ENCODE results near the gene OSBPL10.
"Not testable (repeated sequence)": the region's sequence is repeated elsewhere in the genome, so short reads cannot be mapped to it uniquely, and the experiment has no call there.

Gene OSBPL10

GRCh38 chr3:31701286-31701685, 279.8 kb downstream of the OSBPL10 start:
- H3K27me3 ChIP-seq (ENCODE audit: control insufficient read depth in 5 of 5, insufficient read depth in 4 of 5, low read length in 5 of 5): no peaks in the 10 kb centered on the region
- H3K4me1 ChIP-seq (ENCODE audit: control insufficient read depth in 5 of 5, insufficient read depth in 5 of 5, low read length in 5 of 5): peaks cover 0 to 14% (median 6%) of the 10 kb centered on the region in 5 donors
- H3K9ac ChIP-seq (ENCODE audit: low read length in 5 of 5): no peak overlapping the region
- H3K9me3 ChIP-seq (ENCODE audit: control insufficient read depth in 5 of 5, low read length in 5 of 5): no peaks in the 10 kb centered on the region
- H3K27ac ChIP-seq (ENCODE audit: low read depth, low read length): no peak overlapping the region
- no peak overlapping the region for H3K4me3 ChIP-seq (ENCODE audit: low read depth in 1 of 5, low read length in 5 of 5)
- peaks cover 0 to 4% (median 0%) of the 10 kb centered on the region in 5 donors for H3K36me3 ChIP-seq (ENCODE audit: control insufficient read depth in 5 of 5, insufficient read depth in 5 of 5, low read length in 5 of 5)

DNA sequence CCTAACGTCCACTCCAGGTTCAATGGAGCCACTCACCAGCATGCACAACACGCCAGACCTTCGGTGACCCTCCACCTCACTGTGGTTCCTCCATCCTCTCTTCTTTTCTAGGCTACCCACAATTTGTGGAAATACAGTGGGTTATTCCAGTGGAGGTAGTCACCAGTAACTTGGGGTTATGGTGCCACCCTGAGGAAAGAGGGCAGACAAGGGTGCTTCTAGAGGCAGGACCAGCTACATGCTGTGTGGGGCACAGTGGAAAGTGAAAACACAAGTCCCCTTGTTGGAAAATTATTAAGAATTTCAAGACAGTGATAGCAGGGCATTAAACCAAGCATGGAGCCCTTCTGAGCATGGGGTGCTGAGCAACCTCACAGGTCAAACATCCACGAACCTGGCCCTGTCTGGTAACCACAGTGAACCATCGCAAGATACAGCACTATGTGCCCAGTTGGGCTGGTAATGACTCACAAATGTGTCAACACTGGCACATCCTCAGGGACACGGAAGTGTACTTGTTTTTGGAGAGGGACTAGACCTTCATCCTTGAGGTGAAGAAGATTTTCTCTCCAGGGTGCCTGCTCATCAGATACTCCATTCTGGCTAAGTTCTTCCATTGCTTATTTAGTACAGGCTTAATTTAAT, 281.6 kb downstream of the OSBPL10 start:
- no peaks in the 10 kb centered on the region for H3K27me3 ChIP-seq (ENCODE audit: control insufficient read depth in 5 of 5, insufficient read depth in 4 of 5, low read length in 5 of 5)
- no peak overlapping the region for H3K4me3 ChIP-seq (ENCODE audit: low read depth in 1 of 5, low read length in 5 of 5)
- H3K27ac ChIP-seq (ENCODE audit: low read depth, low read length): no peak overlapping the region
- no peaks in the 10 kb centered on the region for H3K9me3 ChIP-seq (ENCODE audit: control insufficient read depth in 5 of 5, low read length in 5 of 5)
- H3K9ac ChIP-seq (ENCODE audit: low read length in 5 of 5): no peak overlapping the region
- peaks cover 0 to 7% (median 0%) of the 10 kb centered on the region in 5 donors for H3K4me1 ChIP-seq (ENCODE audit: control insufficient read depth in 5 of 5, insufficient read depth in 5 of 5, low read length in 5 of 5)
- H3K36me3 ChIP-seq (ENCODE audit: control insufficient read depth in 5 of 5, insufficient read depth in 5 of 5, low read length in 5 of 5): peaks cover 0 to 4% (median 0%) of the 10 kb centered on the region in 5 donors

- no peaks in the 10 kb centered on the region for H3K9me3 ChIP-seq (ENCODE audit: control insufficient read depth in 5 of 5, low read length in 5 of 5)
- no peak overlapping the region for H3K9ac ChIP-seq (ENCODE audit: low read length in 5 of 5)
- peaks cover 0 to 4% (median 0%) of the 10 kb centered on the region in 5 donors for H3K36me3 ChIP-seq (ENCODE audit: control insufficient read depth in 5 of 5, insufficient read depth in 5 of 5, low read length in 5 of 5)
- no peak overlapping the region for H3K4me3 ChIP-seq (ENCODE audit: low read depth in 1 of 5, low read length in 5 of 5)
- H3K27me3 ChIP-seq (ENCODE audit: control insufficient read depth in 5 of 5, insufficient read depth in 4 of 5, low read length in 5 of 5): no peaks in the 10 kb centered on the region
- no peak overlapping the region for H3K27ac ChIP-seq (ENCODE audit: low read depth, low read length)
- peaks cover 0 to 7% (median 0%) of the 10 kb centered on the region in 5 donors for H3K4me1 ChIP-seq (ENCODE audit: control insufficient read depth in 5 of 5, insufficient read depth in 5 of 5, low read length in 5 of 5)
Measured at GRCh38 chr3:31696815-31697548, 284.1 kb downstream of the OSBPL10 start.

DNA sequence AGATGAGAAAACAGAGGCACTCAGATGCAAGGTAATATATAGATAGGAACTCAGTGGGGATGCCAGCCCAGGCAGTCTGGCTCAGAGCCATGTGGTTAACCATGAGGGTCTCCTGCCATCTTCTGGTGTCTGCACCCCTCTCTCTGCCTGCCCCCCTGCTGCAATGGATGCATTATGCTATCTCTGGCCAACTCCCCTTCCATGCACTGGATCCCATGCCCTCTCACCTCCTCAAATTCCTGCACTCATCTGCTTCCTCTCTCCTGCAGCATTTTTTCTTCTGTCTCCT, 285.1 kb downstream of the OSBPL10 start:
- no peak overlapping the region for H3K27ac ChIP-seq (ENCODE audit: low read depth, low read length)
- no peaks in the 10 kb centered on the region for H3K9me3 ChIP-seq (ENCODE audit: control insufficient read depth in 5 of 5, low read length in 5 of 5)
- H3K27me3 ChIP-seq (ENCODE audit: control insufficient read depth in 5 of 5, insufficient read depth in 4 of 5, low read length in 5 of 5): no peaks in the 10 kb centered on the region
- peaks cover 0 to 7% (median 0%) of the 10 kb centered on the region in 5 donors for H3K4me1 ChIP-seq (ENCODE audit: control insufficient read depth in 5 of 5, insufficient read depth in 5 of 5, low read length in 5 of 5)
- no peak overlapping the region for H3K9ac ChIP-seq (ENCODE audit: low read length in 5 of 5)
- no peak overlapping the region for H3K4me3 ChIP-seq (ENCODE audit: low read depth in 1 of 5, low read length in 5 of 5)
- no peaks in the 10 kb centered on the region for H3K36me3 ChIP-seq (ENCODE audit: control insufficient read depth in 5 of 5, insufficient read depth in 5 of 5, low read length in 5 of 5)

DNA sequence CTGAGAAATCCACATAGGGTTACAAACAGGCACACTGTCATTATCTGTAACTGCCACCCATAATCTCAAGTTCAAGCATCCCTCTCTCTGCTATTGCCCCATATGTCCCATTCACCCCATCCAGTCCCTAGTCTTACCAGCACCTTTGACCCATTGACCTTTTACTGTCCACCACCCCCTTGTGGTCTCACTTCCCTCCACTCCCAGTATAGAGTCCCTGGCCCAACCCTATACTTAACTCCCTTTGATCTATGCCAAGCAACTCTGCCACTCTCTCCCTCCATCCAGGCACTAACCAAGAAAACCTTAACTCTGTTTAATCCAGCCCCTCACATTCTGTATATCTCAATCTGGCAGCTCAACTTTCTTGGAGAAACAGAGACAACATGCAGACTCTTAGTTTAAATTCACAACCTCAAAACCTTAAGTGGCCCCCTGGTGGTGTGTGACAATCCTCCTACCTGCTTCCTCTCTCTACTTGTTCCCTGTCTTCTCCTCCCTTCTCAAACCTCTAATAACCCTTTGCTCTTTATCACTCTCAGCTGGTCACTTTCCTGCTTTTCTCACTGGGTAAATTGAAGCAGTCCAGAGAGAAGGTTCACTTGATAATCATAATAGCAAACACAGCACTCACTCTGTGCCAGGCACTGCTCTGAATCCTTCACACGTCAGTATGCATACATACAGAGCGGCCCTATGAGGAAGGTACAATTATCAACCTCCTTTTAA, 285.6 kb downstream of the OSBPL10 start:
- no peak overlapping the region for H3K9ac ChIP-seq (ENCODE audit: low read length in 5 of 5)
- no peaks in the 10 kb centered on the region for H3K9me3 ChIP-seq (ENCODE audit: control insufficient read depth in 5 of 5, low read length in 5 of 5)
- H3K27me3 ChIP-seq (ENCODE audit: control insufficient read depth in 5 of 5, insufficient read depth in 4 of 5, low read length in 5 of 5): no peaks in the 10 kb centered on the region
- peaks cover 0 to 7% (median 0%) of the 10 kb centered on the region in 5 donors for H3K4me1 ChIP-seq (ENCODE audit: control insufficient read depth in 5 of 5, insufficient read depth in 5 of 5, low read length in 5 of 5)
- no peak overlapping the region for H3K27ac ChIP-seq (ENCODE audit: low read depth, low read length)
- no peak overlapping the region for H3K4me3 ChIP-seq (ENCODE audit: low read depth in 1 of 5, low read length in 5 of 5)
- no peaks in the 10 kb centered on the region for H3K36me3 ChIP-seq (ENCODE audit: control insufficient read depth in 5 of 5, insufficient read depth in 5 of 5, low read length in 5 of 5)

- H3K9me3 ChIP-seq (ENCODE audit: control insufficient read depth in 5 of 5, low read length in 5 of 5): no peaks in the 10 kb centered on the region
- H3K4me3 ChIP-seq (ENCODE audit: low read depth in 1 of 5, low read length in 5 of 5): no peak overlapping the region
- H3K4me1 ChIP-seq (ENCODE audit: control insufficient read depth in 5 of 5, insufficient read depth in 5 of 5, low read length in 5 of 5): peaks cover 0 to 3% (median 0%) of the 10 kb centered on the region in 5 donors
- H3K27ac ChIP-seq (ENCODE audit: low read depth, low read length): no peak overlapping the region
- H3K9ac ChIP-seq (ENCODE audit: low read length in 5 of 5): no peak overlapping the region
- no peaks in the 10 kb centered on the region for H3K27me3 ChIP-seq (ENCODE audit: control insufficient read depth in 5 of 5, insufficient read depth in 4 of 5, low read length in 5 of 5)
- no peaks in the 10 kb centered on the region for H3K36me3 ChIP-seq (ENCODE audit: control insufficient read depth in 5 of 5, insufficient read depth in 5 of 5, low read length in 5 of 5)
Measured at GRCh38 chr3:31693346-31693745, 287.7 kb downstream of the OSBPL10 start.

GRCh38 chr3:31692751-31693150, 288.3 kb downstream of the OSBPL10 start:
- no peak overlapping the region for H3K4me3 ChIP-seq (ENCODE audit: low read depth in 1 of 5, low read length in 5 of 5)
- H3K9me3 ChIP-seq (ENCODE audit: control insufficient read depth in 5 of 5, low read length in 5 of 5): no peaks in the 10 kb centered on the region
- H3K27ac ChIP-seq (ENCODE audit: low read depth, low read length): no peak overlapping the region
- no peak overlapping the region for H3K9ac ChIP-seq (ENCODE audit: low read length in 5 of 5)
- no peaks in the 10 kb centered on the region for H3K27me3 ChIP-seq (ENCODE audit: control insufficient read depth in 5 of 5, insufficient read depth in 4 of 5, low read length in 5 of 5)
- H3K4me1 ChIP-seq (ENCODE audit: control insufficient read depth in 5 of 5, insufficient read depth in 5 of 5, low read length in 5 of 5): peaks cover 0 to 3% (median 0%) of the 10 kb centered on the region in 5 donors
- no peaks in the 10 kb centered on the region for H3K36me3 ChIP-seq (ENCODE audit: control insufficient read depth in 5 of 5, insufficient read depth in 5 of 5, low read length in 5 of 5)

DNA sequence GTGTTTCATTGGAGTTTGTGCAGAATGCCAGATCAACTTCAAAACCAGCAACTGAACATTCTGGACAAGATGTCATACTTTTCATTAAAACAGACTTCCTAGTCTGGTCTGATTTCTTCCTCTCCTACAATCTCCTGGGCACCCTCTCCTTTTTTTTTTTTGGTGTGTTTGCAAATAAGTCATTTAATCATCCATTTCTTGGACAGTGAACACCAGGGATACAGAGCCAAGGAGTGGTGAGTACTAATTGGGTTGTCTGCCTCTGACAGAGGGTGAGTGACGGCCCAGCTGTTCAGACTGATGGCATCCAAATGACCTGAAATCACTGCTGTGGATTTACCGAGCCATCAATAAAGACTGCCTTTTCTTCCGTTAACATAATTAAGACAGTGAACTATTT, 290.3 kb downstream of the OSBPL10 start:
- H3K27ac ChIP-seq (ENCODE audit: low read depth, low read length): no peak overlapping the region
- H3K4me3 ChIP-seq (ENCODE audit: low read depth in 1 of 5, low read length in 5 of 5): no peak overlapping the region
- H3K9ac ChIP-seq (ENCODE audit: low read length in 5 of 5): no peak overlapping the region
- H3K36me3 ChIP-seq (ENCODE audit: control insufficient read depth in 5 of 5, insufficient read depth in 5 of 5, low read length in 5 of 5): no peaks in the 10 kb centered on the region
- H3K27me3 ChIP-seq (ENCODE audit: control insufficient read depth in 5 of 5, insufficient read depth in 4 of 5, low read length in 5 of 5): no peaks in the 10 kb centered on the region
- H3K9me3 ChIP-seq (ENCODE audit: control insufficient read depth in 5 of 5, low read length in 5 of 5): no peaks in the 10 kb centered on the region
- peaks cover 0 to 3% (median 0%) of the 10 kb centered on the region in 5 donors for H3K4me1 ChIP-seq (ENCODE audit: control insufficient read depth in 5 of 5, insufficient read depth in 5 of 5, low read length in 5 of 5)

- H3K9ac ChIP-seq (ENCODE audit: low read length in 5 of 5); H3K27ac ChIP-seq (ENCODE audit: low read depth, low read length); H3K27me3 ChIP-seq (ENCODE audit: control insufficient read depth in 5 of 5, insufficient read depth in 4 of 5, low read length in 5 of 5); H3K36me3 ChIP-seq (ENCODE audit: control insufficient read depth in 5 of 5, insufficient read depth in 5 of 5, low read length in 5 of 5); H3K9me3 ChIP-seq (ENCODE audit: control insufficient read depth in 5 of 5, low read length in 5 of 5); H3K4me1 ChIP-seq (ENCODE audit: control insufficient read depth in 5 of 5, insufficient read depth in 5 of 5, low read length in 5 of 5); H3K4me3 ChIP-seq (ENCODE audit: low read depth in 1 of 5, low read length in 5 of 5): not testable (repeated sequence)
Measured at GRCh38 chr3:31689523-31689922, 291.5 kb downstream of the OSBPL10 start.

DNA sequence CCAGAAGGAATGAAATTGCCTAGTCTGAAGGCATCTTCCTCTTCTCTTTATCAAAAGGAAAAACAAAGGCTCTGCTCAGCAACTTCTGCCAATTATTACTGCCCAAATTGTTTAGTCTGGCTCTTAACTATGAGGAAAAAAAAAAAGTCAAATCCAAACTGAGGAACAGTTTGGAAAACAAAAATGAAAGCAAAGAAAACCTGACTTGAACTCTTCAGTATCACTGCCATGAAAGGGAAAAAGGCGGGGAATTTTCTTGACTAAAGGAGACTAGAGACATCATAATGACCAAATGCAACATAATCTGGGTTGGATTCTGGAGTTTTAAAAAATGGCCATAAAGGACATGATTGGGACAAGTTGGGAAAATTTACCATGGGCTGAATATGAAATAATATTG, 292.1 kb downstream of the OSBPL10 start:
- H3K27me3 ChIP-seq (ENCODE audit: control insufficient read depth in 5 of 5, insufficient read depth in 4 of 5, low read length in 5 of 5): no peaks in the 10 kb centered on the region
- H3K9ac ChIP-seq (ENCODE audit: low read length in 5 of 5): no peak overlapping the region
- no peak overlapping the region for H3K4me3 ChIP-seq (ENCODE audit: low read depth in 1 of 5, low read length in 5 of 5)
- H3K9me3 ChIP-seq (ENCODE audit: control insufficient read depth in 5 of 5, low read length in 5 of 5): no peaks in the 10 kb centered on the region
- H3K27ac ChIP-seq (ENCODE audit: low read depth, low read length): no peak overlapping the region
- H3K36me3 ChIP-seq (ENCODE audit: control insufficient read depth in 5 of 5, insufficient read depth in 5 of 5, low read length in 5 of 5): peaks cover 0 to 1% (median 0%) of the 10 kb centered on the region in 5 donors
- H3K4me1 ChIP-seq (ENCODE audit: control insufficient read depth in 5 of 5, insufficient read depth in 5 of 5, low read length in 5 of 5): peaks cover 0 to 3% (median 0%) of the 10 kb centered on the region in 5 donors

All from subcutaneous abdominal adipose tissue (tissue), 5 donors.